Activated naive CD4-positive, alpha-beta T cell treated with anti-CD3 and anti-CD28 coated beads, Interleukin-2, amount 10 ng/mL, durations not matched to agents 7 days and 5 days (primary cell): Measurements from ENCODE around the gene ABCC11.

Experiments
- CTCF ChIA-PET: fragments of 350-600 bp; sonication (Branson Sonifier 250); formaldehyde crosslinking; loops from one replicate; lab custom pipeline; 2021; ENCODE audit warnings: antibody characterized with exemption; lab: Charles Lee
- DNase-seq: peaks from one replicate; pipeline ENCODE4 v3.0.0-alpha.2; 2020
- H3K27ac Mint-ChIP-seq: one replicate; pipeline ENCODE4 v1.8.0; 2021; ENCODE audit warnings: mild to moderate bottlenecking, moderate library complexity, mixed read lengths
- H3K27me3 Mint-ChIP-seq: one replicate; pipeline ENCODE4 v1.8.0; 2021; ENCODE audit warnings: mild to moderate bottlenecking, mixed read lengths
- H3K36me3 Mint-ChIP-seq: one replicate; pipeline ENCODE4 v1.8.0; 2021; ENCODE audit warnings: mixed read lengths
- H3K4me1 Mint-ChIP-seq: one replicate; pipeline ENCODE4 v1.8.0; 2021; ENCODE audit warnings: mixed read lengths
- H3K4me3 Mint-ChIP-seq: one replicate; pipeline ENCODE4 v1.8.0; 2021; ENCODE audit warnings: mild to moderate bottlenecking, moderate library complexity, mixed read lengths
- H3K9me3 Mint-ChIP-seq: one replicate; pipeline ENCODE4 v1.8.0; 2021; ENCODE audit warnings: mixed read lengths

The ABCC11 gene

DNA sequence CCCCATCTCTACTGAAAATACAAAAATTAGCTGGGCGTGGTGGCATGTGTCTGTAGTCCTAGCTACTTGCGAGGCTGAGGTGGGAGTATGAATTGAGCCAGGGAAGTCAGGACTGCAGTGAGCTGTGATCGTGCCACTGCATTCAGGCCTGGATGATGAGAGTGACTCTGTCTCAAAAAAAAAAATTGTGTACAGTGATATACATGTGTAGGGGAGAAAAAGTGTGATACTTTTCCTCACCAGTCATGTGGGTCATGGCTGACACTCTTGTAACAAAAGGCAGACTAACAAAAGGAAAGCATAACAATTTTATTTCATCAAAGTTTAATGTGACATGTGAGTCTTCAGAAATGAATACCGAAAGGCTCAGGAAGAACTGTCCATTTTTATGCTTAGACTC lies 89.5 kb downstream of the ABCC11 start:
- DNase-seq, result no peak
- CTCF ChIA-PET, result interaction anchor here (1.0 to 3.4 kb wide), 4 partner anchors 9 to 1015 kb away, joined by 3 to 22 read pairs (median 6); partner anchors contain the start of gene NETO2
- H3K27ac Mint-ChIP-seq, result no peak overlapping the region

DNA sequence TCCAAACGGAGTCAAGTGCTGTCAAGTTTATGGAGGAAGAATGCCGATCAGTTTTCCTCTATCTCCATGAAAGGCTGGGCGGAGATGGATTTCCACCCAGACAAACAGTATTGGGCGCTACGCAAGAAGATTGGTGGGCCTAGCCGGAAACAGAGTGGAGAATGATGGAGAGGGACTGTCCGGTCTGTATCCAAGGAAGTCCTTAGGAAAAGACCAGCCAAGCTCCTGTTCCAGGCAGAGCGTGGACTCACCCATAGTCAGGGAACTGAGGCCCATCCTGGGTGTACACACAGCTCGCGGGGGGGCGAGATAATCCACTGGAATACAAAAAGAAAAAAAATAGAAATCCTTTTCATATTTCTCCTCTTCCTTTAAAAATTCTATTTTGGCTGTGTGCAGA lies 90.0 kb downstream of the ABCC11 start:
- Mint-ChIP-seq H3K9me3 (no peaks in the 10 kb centered on the region), H3K36me3 (no peaks in the 10 kb centered on the region), H3K27ac (no peak overlapping the region), H3K4me3 (no peak overlapping the region), H3K27me3 (peaks cover 28% of the 10 kb centered on the region), H3K4me1 (peaks cover 8% of the 10 kb centered on the region)
- DNase-seq, result no peak
- CTCF ChIA-PET, result interaction anchor here (0.6 to 3.4 kb wide), 6 partner anchors 8 to 1015 kb away, joined by 3 to 22 read pairs (median 5); partner anchors contain the start of gene NETO2

More for the DNA sequence above, 89.5 kb downstream of the ABCC11 start:
- peaks cover 26% of the 10 kb centered on the region for H3K27me3 Mint-ChIP-seq
- H3K4me1 Mint-ChIP-seq, result peaks cover 8% of the 10 kb centered on the region
- H3K36me3 Mint-ChIP-seq, result no peaks in the 10 kb centered on the region
- H3K4me3 Mint-ChIP-seq, result no peak overlapping the region
- no peaks in the 10 kb centered on the region for H3K9me3 Mint-ChIP-seq

DNA sequence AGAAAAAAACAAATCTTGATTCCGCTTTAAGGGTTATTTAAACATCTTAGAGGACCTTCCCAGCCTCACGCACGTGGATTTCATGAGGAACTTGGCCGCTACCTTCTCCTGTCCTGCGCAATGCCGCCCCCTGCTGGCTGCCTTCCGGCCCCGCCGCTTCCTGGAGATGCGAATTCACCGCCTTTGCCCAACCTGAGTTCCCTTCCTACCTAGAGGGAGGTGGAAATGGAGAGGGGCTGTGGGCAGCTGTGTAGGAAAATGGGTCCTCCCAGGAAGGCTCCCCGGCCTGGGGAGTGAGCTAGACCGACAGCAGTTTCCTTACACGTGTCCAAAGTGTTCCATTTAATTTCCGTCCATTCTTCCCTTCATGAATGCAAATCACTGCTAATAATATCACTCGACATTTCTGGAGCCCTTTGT lies 90.5 kb downstream of the ABCC11 start:
- CTCF ChIA-PET, result interaction anchor here (0.6 to 3.4 kb wide), 6 partner anchors 8 to 1014 kb away, joined by 3 to 22 read pairs (median 4); partner anchors contain the start of gene NETO2

DNA sequence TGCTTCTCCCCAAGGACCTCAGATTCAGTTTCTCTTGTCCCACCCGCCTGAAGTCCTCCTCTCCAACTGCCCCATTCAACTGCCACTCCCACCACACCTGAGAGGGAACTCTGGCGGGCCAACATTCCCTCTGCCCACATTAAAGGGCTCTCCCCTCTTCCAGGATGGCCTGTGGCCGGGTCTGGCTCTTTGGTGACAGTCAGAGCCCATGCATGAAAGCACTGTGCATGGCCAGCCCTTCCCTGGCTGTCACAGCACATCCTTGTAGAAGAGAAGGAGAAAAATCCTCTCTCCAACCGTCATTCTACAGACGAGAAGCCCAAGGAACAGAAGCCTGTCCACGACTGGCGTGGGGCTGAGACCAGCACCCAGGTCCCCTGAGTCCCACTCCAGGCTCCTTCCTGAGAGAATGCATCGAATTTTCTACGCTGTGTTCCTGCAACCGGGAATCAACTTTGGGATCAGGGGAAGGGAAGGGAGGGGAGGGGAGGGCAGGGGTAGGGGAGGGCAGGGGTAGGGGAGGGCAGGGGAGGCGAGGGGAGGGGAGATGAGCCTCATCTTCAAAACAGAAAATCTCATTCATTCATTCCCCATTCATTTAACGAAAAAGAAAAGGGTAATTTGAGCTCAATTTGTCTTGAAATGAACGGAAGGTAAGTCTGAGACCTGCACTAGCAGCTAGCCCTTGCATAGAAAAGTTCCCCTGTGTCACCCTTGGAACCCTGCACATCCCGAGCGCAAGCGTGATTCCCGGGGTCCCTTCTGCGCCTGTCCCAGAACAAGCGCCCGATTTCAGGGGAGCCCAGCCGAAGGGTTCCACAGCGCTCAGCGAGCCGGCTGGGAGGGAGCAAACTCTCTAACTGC lies 91.2 kb downstream of the ABCC11 start, which contains the start of gene ABCC12:
TSS of gene ABCC12 (minus strand) at position 68 of the 864 bp plus-strand sequence. CDS start 9,569 bp downstream, outside the sequence.
- H3K4me3 Mint-ChIP-seq, result no peak within 1 kb of the TSS
- no peaks in the 10 kb centered on the region for H3K9me3 Mint-ChIP-seq
- no peak within 1 kb of the TSS for H3K27ac Mint-ChIP-seq
- CTCF ChIA-PET, result interaction anchor here (1.2 to 3.4 kb wide), 4 partner anchors 9 to 1014 kb away, joined by 4 to 22 read pairs (median 6); partner anchors contain the start of gene NETO2
- DNase-seq, result no peak
- no peaks in the 10 kb centered on the region for H3K36me3 Mint-ChIP-seq
- peaks cover 8% of the 10 kb centered on the region for H3K4me1 Mint-ChIP-seq
- H3K27me3 Mint-ChIP-seq, result peaks cover 37% of the 10 kb centered on the region

More for the DNA sequence above, 90.5 kb downstream of the ABCC11 start:
- Mint-ChIP-seq H3K27ac (no peak overlapping the region), H3K9me3 (no peaks in the 10 kb centered on the region), H3K27me3 (peaks cover 33% of the 10 kb centered on the region), H3K36me3 (no peaks in the 10 kb centered on the region), H3K4me1 (peaks cover 8% of the 10 kb centered on the region), H3K4me3 (no peak overlapping the region)
- DNase-seq, result peak; percentile 87

DNA sequence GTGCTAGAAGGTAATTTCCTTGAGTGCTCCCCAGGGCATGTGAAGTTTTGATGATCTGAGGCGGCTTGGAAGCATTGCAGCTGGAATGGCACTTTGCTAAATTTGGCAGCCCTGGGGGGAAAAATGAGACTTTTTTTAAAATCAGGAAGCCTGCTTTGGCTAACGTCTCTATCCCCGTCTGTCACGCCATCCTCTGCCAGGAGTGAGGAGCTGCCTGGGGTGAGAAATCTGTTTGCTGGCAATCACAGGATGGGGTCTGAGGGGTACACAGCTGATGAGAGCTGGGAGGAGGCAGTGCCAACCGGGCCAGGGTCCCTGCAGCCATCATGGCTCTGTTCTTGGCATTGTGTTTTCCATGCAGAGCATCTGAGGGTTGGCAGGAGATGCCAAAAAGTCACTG lies 93.6 kb downstream of the ABCC11 start:
- peaks cover 8% of the 10 kb centered on the region for H3K4me1 Mint-ChIP-seq
- H3K4me3 Mint-ChIP-seq, result no peak overlapping the region
- no peaks in the 10 kb centered on the region for H3K9me3 Mint-ChIP-seq
- H3K36me3 Mint-ChIP-seq, result no peaks in the 10 kb centered on the region
- H3K27me3 Mint-ChIP-seq, result peaks cover 39% of the 10 kb centered on the region
- CTCF ChIA-PET, result interaction anchor here (1.7 kb wide), 1 partner anchor 11 kb away, joined by 4 read pairs; no protein-coding TSS in a partner anchor
- DNase-seq, result no peak
- H3K27ac Mint-ChIP-seq, result no peak overlapping the region

DNA sequence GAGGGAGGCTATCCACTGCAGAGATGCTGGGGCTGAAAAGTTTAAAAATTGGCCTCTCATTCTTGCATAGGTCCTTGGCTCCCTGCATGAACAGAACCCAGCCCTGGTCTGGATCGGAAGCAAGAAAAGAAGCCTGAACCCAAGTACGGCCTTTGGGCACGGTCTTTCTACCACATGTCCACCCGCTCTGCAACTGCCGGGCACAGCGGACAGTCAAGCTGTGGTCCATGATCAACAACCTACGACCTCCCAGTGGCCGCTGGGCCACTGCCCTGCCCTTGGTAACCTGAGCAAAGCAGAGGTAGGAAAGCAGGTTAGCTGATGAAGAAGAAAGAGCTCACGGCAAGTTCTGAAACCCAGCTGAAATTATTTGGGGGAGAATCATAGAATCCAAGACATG lies 95.1 kb downstream of the ABCC11 start:
- no peak for DNase-seq
- Mint-ChIP-seq H3K4me1 (no peaks in the 10 kb centered on the region), H3K27me3 (peaks cover 43% of the 10 kb centered on the region)

DNA sequence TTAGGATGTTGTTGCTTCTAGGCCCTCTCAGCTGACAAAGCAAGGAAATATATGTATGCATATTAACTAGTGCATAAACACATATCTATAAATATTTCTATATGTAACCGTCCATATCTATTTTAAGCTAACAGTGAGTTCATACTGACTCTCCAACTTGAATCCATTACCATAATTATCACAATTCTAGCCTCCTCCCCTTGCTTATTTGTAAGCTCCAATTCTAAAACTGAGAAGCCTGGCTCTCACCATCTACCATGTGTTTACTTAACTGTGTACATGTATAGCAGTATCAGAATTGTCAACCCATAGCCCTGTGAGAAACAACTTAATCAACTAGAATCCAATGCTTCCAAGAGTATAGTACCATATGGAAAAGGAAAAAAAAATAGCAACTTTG lies 96.6 kb downstream of the ABCC11 start:
- H3K9me3 Mint-ChIP-seq, result no peaks in the 10 kb centered on the region
- H3K4me3 Mint-ChIP-seq, result no peak overlapping the region
- no peak overlapping the region for H3K27ac Mint-ChIP-seq
- CTCF ChIA-PET, result no interaction called here
- H3K4me1 Mint-ChIP-seq, result no peaks in the 10 kb centered on the region
- no peaks in the 10 kb centered on the region for H3K36me3 Mint-ChIP-seq
- no peak for DNase-seq
- peaks cover 36% of the 10 kb centered on the region for H3K27me3 Mint-ChIP-seq

More for the DNA sequence above, 95.1 kb downstream of the ABCC11 start:
- no peak overlapping the region for H3K4me3 Mint-ChIP-seq
- CTCF ChIA-PET, result interaction anchor here (0.6 kb wide), 1 partner anchor 366 kb away, joined by 3 read pairs; no protein-coding TSS in a partner anchor
- H3K9me3 Mint-ChIP-seq, result no peaks in the 10 kb centered on the region
- no peak overlapping the region for H3K27ac Mint-ChIP-seq
- H3K36me3 Mint-ChIP-seq, result no peaks in the 10 kb centered on the region

DNA sequence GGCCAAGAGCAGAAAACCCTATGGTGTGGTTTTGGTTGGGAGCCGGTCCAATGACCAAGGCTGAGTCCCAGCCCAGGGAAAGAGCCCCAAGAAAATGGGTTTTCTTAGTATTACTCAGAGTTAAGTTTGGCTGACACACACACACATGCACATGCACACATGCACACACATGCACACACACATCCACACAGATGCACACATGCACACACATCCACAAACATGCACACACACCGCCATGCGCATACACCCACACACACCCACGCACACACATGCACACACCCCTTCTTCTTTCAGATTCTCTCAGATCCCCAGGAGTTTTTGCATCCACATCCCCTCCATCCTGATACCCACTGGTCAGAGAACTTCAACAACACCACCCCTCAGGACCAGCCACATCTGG lies 100.6 kb downstream of the ABCC11 start:
- H3K4me1 Mint-ChIP-seq, result no peaks in the 10 kb centered on the region
- CTCF ChIA-PET, result interaction anchor here (1.5 kb wide), 1 partner anchor 9 kb away, joined by 4 read pairs; the partner anchor contains the start of gene ABCC12
- H3K4me3 Mint-ChIP-seq, result no peak overlapping the region
- H3K27ac Mint-ChIP-seq, result no peak overlapping the region
- H3K9me3 Mint-ChIP-seq, result no peaks in the 10 kb centered on the region
- peaks cover 25% of the 10 kb centered on the region for H3K27me3 Mint-ChIP-seq
- no peaks in the 10 kb centered on the region for H3K36me3 Mint-ChIP-seq
- DNase-seq, result no peak

DNA sequence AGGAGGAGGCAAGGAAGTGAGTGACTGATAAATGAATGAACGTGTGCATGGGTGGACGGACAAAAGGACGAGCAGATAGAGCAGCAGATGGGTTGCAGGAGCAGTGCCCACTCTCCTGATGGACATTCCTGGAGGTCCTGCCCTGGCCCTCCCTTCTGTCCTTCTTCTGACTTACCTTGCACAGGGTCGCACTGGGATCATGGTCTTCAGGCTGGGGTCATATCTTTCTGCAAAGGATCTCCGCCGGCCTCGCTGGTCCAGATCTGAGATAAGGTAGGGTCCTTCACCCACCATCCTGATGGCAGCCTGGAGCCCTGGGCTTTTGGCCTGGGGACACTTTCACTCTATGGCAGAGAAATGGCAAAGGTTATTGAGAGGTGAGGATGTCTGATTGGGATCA lies 101.2 kb downstream of the ABCC11 start:
- H3K36me3 Mint-ChIP-seq, result no peaks in the 10 kb centered on the region
- no peaks in the 10 kb centered on the region for H3K9me3 Mint-ChIP-seq
- H3K27me3 Mint-ChIP-seq, result peaks cover 21% of the 10 kb centered on the region
- H3K27ac Mint-ChIP-seq, result no peak overlapping the region
- H3K4me3 Mint-ChIP-seq, result no peak overlapping the region
- DNase-seq, result no peak
- CTCF ChIA-PET, result interaction anchor here (1.5 kb wide), 1 partner anchor 10 kb away, joined by 4 read pairs; the partner anchor contains the start of gene ABCC12
- H3K4me1 Mint-ChIP-seq, result no peaks in the 10 kb centered on the region

DNA sequence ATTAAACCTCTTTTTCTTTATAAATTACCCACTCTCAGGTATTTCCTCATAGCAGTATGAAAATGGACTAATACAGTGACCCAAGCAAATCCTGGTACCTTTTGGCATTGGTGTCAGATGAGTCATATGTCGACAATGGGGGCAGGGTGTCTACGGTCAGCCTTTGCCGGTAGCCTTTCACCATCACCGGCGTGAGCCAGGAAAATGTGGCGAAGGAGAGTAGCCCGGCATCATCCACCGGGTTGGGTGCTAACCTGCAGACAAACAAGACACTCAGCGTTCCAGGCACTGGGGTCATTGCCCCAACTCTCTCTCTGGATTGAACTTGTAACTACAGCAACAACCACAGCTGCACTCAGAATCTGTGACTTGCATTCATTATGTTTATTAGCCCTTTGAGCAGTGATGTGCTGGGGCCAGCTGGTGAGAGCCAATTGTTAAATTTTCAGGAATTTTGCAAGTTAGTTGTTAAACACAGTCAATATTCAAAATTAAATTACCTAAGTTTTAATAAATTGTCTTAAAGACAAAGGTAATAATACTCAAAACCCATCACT lies 103.4 kb downstream of the ABCC11 start:
- no peaks in the 10 kb centered on the region for H3K9me3 Mint-ChIP-seq
- CTCF ChIA-PET, result no interaction called here
- H3K4me1 Mint-ChIP-seq, result no peaks in the 10 kb centered on the region
- DNase-seq, result no peak
- peaks cover 25% of the 10 kb centered on the region for H3K27me3 Mint-ChIP-seq
- no peaks in the 10 kb centered on the region for H3K36me3 Mint-ChIP-seq
- no peak overlapping the region for H3K4me3 Mint-ChIP-seq
- H3K27ac Mint-ChIP-seq, result no peak overlapping the region

DNA sequence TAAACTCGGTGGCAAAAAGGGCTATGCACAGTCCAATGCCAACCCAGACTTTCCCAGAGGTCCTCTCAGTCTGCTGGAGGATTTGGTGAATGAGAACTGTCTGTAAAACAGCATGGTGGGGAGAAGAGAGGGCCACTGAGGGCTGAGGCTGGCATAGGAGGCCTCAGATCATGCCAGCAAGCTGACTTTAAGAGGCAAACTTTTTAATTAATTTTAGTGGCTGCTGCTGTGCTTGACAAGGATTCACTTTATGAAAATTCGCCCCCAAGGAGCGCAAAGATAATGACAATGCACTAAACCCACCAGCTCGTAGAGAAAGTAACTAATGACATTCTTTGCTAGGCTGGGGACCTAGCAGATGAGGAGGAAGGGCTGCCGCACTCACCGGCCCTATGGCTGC lies 106.5 kb downstream of the ABCC11 start:
- H3K36me3 Mint-ChIP-seq, result no peaks in the 10 kb centered on the region
- no peaks in the 10 kb centered on the region for H3K4me1 Mint-ChIP-seq
- H3K27ac Mint-ChIP-seq, result no peak overlapping the region
- CTCF ChIA-PET, result no interaction called here
- H3K27me3 Mint-ChIP-seq, result peaks cover 17% of the 10 kb centered on the region
- no peak overlapping the region for H3K4me3 Mint-ChIP-seq
- DNase-seq, result no peak
- no peaks in the 10 kb centered on the region for H3K9me3 Mint-ChIP-seq

DNA sequence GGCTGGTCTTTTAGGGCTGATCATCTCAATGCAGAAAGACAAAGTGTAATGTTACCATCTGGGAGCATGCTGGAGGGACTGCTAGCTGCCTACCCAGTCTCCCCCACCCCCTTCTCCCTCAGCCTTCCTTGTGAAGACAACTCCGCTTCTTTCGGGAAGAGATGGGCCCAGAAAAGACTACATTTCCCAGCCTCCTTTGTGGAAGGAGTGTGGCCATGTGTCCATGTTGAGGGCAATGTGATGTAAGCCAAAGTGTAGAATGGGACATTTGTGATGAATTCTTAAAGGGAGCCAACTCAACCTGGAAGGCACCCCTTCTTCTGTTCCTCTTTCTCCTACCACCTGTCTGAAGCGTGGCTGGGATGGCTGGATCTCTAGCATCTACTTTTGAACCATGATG lies 107.8 kb downstream of the ABCC11 start:
- H3K9me3 Mint-ChIP-seq, result no peaks in the 10 kb centered on the region
- H3K4me3 Mint-ChIP-seq, result no peak overlapping the region
- no peaks in the 10 kb centered on the region for H3K4me1 Mint-ChIP-seq
- DNase-seq, result no peak
- H3K27ac Mint-ChIP-seq, result no peak overlapping the region
- peaks cover 14% of the 10 kb centered on the region for H3K27me3 Mint-ChIP-seq
- CTCF ChIA-PET, result interaction anchor here (1.0 kb wide), 1 partner anchor 25 kb away, joined by 3 read pairs; no protein-coding TSS in a partner anchor
- no peaks in the 10 kb centered on the region for H3K36me3 Mint-ChIP-seq

DNA sequence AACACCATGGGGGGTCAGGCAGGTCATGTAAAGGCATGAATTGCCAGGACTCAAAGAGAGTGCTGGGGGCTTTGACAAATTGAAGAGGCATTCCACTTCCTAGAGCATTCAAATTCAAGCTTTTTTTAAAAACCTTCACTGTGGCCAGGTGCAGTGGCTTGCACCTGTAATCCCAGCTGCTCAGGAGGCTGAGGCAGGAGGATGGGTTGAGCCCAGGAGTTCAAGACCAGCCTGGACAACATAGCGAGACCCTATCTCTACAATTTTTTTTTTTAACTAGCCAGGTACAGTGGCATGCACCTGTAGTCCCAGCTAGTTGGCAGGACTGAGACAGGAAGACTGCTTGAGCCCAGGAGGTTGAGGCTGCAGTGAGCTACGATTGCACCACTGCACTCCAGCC lies 108.8 kb downstream of the ABCC11 start:
- Mint-ChIP-seq H3K27me3 (peaks cover 12% of the 10 kb centered on the region), H3K36me3 (no peaks in the 10 kb centered on the region), H3K4me3 (no peak overlapping the region), H3K4me1 (no peaks in the 10 kb centered on the region), H3K27ac (no peak overlapping the region), H3K9me3 (no peaks in the 10 kb centered on the region)
- no peak for DNase-seq
- CTCF ChIA-PET, result interaction anchor here (1.1 kb wide), 1 partner anchor 26 kb away, joined by 3 read pairs; no protein-coding TSS in a partner anchor

DNA sequence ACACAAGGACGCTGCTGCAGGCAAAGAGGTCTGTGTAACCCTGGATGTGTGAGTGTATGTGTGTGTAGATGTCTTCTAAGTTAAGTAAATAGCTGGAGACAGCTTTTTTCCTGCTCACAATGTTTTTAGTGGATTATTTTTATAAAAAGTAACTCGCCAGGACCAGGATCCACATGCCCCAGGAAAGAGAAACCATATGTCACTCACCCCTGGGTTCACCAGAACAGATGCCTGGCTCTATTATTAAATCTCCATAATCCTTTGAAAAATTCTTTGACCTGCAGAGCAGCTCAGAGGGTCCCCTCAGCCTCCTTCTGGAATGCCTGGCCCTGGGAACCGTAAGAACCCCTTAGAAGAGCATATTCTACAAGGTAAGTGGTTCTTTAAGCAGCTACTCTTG lies 109.5 kb downstream of the ABCC11 start:
- no peak overlapping the region for H3K4me3 Mint-ChIP-seq
- DNase-seq, result no peak
- no peaks in the 10 kb centered on the region for H3K9me3 Mint-ChIP-seq
- H3K36me3 Mint-ChIP-seq, result no peaks in the 10 kb centered on the region
- no peak overlapping the region for H3K27ac Mint-ChIP-seq
- H3K4me1 Mint-ChIP-seq, result no peaks in the 10 kb centered on the region
- peaks cover 6% of the 10 kb centered on the region for H3K27me3 Mint-ChIP-seq
- CTCF ChIA-PET, result interaction anchor here (0.6 to 1.1 kb wide), 2 partner anchors 26 to 85 kb away, joined by 3 read pairs; no protein-coding TSS in a partner anchor
